Urothelium cell line (cell line): Measurements from ENCODE around the gene CTPS1.
A peak's percentile ranks its signal among the peaks of the same experiment; 100 is the strongest.

Experiments
- DNase-seq: peaks from one replicate; pipeline ENCODE4 v3.0.0; 2011; ENCODE audit warnings: low spot score, mixed read lengths
- FAIRE-seq: peaks from 2 replicates; lab custom pipeline; 2011; peaks lifted over from hg19 to GRCh38; lab: Jason Lieb, UNC

Gene CTPS1

DNA sequence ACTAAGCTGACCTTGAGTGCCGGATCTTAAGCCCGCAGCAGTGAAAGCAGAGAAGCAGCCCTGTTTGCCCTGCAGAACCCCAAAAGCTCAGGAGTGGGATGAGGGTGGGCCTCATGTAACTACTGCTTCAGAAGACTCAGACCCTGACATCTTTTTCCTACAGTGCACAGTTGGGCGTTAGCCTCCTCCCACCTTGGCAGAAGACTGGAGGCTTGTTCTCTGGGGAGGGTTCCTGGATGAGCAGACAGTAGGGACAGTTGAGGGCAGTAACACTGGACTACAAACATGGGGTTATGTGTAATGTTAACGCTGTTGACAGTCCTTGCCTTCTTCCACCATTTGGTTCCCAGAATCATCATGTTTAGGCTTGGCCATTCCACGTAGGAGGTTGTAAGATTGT lies 9.6 kb downstream of the CTPS1 start:
- FAIRE-seq (no peak), DNase-seq (no peak)

DNA sequence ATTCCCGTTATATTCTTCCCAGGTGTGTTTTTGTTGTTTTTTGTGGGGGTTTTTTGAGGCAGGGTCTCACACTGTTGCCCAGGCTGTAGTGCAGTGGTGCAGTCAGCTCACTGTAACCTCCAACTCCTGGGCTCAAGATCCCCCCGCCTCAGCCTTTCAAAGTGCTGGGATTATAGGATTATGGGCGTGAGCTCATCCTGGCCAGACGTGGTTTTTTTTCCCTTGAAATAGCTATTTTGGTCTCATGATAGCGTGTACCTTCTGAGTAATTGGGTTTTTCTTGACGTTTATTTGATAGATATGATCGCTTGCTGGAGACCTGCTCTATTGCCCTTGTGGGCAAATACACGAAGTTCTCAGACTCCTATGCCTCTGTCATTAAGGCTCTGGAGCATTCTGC lies 17.6 kb downstream of the CTPS1 start:
- FAIRE-seq (no peak), DNase-seq (no peak)

DNA sequence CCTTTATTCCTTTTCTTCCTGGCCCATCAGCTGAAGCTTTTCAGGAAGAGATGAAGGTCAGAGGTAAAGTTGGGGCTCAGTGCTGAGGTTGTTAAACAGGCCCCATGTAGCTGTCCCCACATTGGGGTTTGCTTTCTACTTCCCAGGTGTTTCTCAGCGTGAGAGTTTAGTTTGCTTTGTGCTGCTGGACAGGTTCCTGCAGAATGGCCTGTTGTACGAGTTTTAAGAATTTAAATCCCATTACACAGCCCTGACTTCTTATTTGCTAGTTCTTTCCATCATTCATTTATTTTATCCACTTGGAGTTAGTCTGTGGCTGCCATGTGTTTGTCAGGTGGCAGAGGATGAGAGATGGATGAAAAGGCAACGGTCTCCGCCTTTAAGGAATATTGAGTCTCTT lies 19.2 kb downstream of the CTPS1 start:
- DNase-seq (no peak), FAIRE-seq (no peak)

DNA sequence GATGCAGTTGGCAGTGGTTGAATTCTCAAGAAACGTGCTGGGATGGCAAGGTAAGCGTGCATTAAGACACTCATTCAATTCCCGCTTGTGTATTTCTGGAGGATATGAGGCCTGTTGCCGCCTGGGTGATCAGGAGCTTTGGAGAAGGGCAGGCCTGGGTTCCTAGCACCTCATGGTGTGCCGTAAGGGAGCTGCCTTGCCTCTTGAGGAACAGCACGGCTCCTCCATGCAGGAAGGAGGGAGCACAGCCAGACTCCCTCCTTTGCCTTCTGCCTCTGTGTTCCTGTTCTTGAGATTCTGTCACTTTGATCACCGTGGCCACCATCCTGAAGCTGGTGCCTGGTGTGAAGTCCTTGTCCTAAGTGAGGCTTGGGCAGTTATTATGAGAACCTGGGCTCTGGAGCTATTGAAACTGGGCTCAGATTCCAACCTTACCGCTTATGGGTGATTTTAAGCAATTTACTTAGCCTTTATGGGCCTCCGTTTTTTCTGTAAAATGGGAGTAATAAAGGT lies 23.7 kb downstream of the CTPS1 start:
- FAIRE-seq (no peak), DNase-seq (no peak)

DNA sequence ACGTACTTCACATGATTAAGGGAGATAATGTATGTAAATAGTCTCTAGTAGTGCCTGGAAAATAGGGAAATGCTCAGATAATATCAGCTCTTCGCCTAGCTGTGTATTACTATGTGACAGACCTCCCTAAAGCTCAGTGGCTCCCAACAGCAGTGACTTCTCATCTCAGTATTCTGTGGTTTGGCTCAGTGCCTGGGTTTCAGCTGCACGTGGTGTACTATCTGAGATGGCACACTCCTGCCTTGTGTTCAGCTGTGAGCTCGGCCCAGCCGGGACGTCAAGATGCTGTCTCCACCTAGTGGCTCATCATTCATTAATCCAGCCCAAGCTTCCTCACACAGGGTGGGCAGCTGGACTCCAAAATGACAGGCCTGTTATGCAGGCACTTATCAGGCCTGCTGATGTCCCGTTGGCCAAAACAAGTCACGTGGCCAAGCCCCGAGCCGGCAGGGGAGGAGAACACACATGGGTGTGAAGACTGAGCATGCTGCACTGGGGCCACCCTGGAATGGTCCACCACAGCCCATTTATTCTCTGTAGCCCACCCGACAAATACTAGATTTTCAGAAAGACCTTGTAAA lies 24.2 kb downstream of the CTPS1 start:
- peak; percentile 98 for DNase-seq
- FAIRE-seq = peak; percentile 98

DNA sequence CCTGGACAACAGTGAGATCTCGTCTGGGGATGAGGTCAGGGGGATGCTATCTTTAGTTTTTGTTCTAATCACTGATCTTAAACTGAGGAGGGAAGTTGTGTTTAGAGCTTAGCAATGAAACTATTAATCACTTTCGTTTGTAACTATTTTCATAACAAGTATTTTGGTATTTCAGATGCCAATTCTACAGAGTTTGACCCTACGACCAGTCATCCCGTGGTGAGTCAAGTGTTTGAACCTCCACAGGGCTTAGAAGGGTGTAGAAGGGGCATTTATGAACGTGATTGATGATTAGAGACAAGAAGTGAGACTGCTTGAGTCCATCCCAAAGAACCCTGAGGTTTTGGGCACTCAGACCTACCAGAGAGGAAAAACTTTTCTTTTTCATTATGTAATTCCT lies 26.4 kb downstream of the CTPS1 start:
- no peak for FAIRE-seq

DNA sequence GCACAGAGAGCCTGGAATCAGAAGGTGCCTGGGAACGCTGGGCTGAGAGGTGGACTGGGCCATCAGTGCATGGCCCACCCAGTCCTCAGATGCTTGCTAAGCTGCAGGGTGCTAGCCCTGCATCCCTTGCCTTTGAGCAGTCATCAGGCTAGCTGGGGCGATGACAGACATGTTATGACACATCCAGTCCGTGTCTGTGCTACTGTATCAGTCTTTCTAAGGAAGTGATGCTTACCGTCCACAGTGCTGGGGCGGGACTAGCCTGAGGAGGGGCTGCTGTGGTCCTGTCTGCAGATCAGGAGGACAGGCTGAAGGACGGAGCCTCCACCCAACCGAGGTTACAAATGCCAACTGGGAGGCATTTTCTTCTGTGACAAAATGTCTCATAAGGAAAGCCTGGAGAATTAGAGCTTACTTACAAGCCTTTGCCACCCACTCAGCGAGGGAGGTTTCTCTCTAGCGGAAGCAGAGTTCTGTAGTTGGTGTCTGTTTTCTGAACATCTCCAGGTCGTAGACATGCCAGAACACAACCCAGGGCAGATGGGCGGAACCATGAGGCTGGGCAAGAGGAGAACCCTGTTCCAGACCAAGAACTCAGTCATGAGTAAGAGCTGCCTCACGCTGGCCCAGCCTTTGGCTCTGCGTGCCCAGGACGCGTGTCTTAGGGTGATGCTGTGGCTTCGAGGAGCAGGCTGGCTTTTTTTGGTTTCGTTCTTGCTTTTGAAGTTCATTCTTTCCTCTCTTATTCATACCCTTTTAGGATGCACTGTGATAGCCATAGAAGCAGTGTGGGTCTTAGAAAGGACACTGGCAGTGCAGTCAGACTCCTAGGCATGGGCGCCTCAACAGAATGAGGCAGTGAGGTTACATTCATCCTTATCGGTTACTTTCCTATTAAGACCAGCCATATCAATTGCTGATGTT lies 27.7 kb downstream of the CTPS1 start:
- FAIRE-seq = no peak
- DNase-seq = no peak

More for the DNA sequence above, 26.4 kb downstream of the CTPS1 start:
- no peak for DNase-seq

GRCh38 chr1:41009466-41009865 lies 30.0 kb downstream of the CTPS1 start:
- DNase-seq (no peak), FAIRE-seq (peak; percentile 20)

DNA sequence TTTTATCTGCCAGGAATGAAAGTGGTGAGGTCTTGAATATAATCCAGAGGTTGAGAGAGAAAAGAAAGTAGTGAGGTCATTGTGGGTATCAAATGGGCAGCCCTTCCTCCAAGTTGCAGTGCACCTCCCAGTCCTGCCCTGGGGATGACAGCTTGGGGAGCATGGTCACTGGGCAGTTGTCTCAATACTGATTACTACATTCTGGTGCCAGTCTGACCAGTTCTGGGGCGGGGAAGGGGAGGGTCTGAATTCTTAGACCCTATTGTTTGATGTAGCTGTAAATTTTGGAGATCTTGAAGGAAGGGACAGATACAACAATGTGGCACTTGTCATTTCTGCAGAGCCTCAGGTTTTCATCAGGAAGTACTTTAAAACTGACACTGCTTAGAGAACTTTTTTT lies 30.8 kb downstream of the CTPS1 start:
- FAIRE-seq (no peak), DNase-seq (no peak)

DNA sequence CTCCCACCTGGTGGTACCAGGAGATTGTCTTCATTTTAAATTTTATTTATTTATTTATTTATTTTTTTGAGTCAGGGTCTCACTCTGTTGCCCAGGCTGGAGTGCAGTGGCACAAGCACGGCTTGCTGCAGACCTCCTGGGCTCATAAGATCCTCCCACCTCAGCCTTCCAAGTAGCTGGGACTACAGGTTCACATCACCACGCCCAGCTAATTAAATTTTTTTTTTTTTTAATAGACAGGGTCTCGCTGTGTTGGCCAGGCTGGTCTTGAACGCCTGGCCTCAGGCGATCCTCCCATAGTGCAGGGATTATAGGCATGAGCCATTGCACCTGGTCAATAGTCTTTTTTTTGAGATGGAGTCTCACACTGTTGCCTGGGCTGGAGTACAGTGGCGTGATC lies 33.5 kb downstream of the CTPS1 start:
- FAIRE-seq (no peak), DNase-seq (no peak)

GRCh38 chr1:41013796-41014195 lies 34.3 kb downstream of the CTPS1 start:
- no peak for FAIRE-seq
- no peak for DNase-seq

- FAIRE-seq = no peak
- DNase-seq = no peak
Measured at GRCh38 chr1:41014871-41015270, 35.4 kb downstream of the CTPS1 start.

GRCh38 chr1:41015281-41015896 lies 35.9 kb downstream of the CTPS1 start:
- FAIRE-seq (no peak), DNase-seq (no peak)

GRCh38 chr1:41015897-41016470 lies 36.5 kb downstream of the CTPS1 start:
- DNase-seq = no peak
- no peak for FAIRE-seq

DNA sequence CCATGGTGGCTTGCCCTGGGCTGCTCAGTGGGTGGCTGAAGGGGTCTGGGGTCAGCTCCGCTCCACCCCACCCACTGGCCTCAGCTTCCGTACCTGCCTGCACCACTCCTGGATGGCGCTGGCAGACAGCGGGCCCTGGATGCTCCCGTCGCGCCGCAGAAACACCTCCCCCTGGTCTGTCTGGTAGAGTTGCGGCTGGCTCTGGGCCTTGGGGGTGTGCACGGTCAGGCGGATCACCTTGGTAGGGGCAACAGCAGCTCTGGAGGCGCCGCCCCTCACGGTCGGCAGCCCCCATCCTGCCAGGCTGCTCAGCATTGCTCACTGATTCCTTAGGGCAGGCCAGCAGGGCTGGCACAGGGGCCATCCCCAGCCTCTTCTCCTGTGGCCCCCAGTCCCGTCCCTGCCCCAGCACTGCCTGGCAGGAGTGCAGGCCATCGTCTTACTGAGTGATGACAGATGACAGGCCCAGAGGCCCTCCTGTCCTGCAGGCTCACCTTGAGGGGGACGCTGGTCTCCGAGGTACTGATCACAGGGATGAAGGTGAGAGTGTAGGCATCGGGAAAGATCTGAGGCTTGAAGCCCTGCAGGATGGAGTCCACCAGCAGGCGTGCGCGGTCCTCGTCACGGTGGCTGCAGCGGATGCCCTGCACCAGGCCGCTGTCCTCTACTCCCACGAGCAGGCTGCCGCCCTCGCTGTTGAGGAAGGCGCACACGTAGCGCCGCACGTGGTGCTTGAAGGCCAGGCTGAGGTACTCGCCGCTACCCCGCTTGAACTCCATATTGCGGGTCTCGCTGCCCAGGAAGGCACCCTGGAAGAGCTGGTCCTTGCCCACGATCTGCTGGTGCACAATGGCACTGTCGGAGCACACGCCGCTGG lies 37.9 kb downstream of the CTPS1 start:
- FAIRE-seq = peak; percentile 65
- DNase-seq = no peak

DNA sequence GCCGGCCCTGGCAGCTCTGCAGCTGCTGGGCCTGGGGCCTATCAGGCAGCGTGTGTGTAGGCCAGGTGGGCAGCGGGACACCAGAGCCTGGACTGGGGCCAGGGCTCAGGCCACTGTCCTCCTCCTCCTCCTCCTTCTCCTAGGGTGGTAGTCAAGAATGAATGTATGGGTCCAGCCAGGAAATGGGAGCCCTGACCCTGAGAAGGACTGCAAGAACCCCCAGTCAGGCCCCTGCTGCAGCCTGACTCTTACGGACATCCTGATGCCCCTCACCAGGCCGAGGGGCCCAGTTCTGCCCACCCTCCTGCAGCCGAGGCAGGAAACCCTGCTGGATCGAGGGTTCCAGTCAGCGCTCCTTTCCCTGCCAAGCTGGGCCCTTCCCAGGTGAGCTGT lies 38.5 kb downstream of the CTPS1 start:
- DNase-seq = no peak
- no peak for FAIRE-seq

DNA sequence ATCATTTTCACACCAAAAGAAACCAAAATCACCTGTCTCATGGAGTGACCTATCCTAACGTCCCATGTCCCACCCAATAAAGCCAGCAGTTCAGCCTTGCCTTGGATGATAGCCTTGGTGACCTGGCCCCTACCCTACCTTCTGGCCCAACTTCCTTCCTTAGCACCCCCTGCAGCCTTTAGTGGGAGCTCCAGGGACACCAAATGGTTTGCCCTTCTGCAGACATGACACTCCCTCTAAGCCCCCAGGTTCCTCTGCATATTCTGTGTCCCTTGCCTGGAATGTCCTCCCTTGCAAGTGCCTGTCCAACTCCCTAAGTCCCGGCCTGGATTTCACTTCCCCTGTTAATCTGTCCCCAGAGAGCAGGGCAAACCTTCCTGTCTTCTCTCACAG lies 39.9 kb downstream of the CTPS1 start:
- no peak for DNase-seq
- FAIRE-seq = peak; percentile 9

- DNase-seq (no peak), FAIRE-seq (no peak)
Measured at GRCh38 chr1:41020109-41020576, 40.6 kb downstream of the CTPS1 start.

GRCh38 chr1:41020654-41021053 lies 41.2 kb downstream of the CTPS1 start:
- DNase-seq (no peak), FAIRE-seq (no peak)

GRCh38 chr1:41021526-41022308 lies 42.2 kb downstream of the CTPS1 start, which contains the start of gene SLFNL1:
TSS of gene SLFNL1 (minus strand) at chr1:41021725. CDS start at chr1:41020660, 1,065 bp downstream.
- DNase-seq (no peak), FAIRE-seq (no peak)
